CD14-positive monocyte (primary cell): ENCODE measurements around the gene HDAC4. TPM values are rescaled to one million over a fixed set of nuclear protein-coding genes. Genes with fewer than 3 reads are reported as not detected.

ENCODE experiments used
- DNase-seq, 3 donors: peaks; one replicate each; pipeline ENCODE4 v3.0.0-alpha.2; 2011 to 2022
- H2AFZ ChIP-seq: 2 replicates; pipeline ENCODE4 v1.6.0; 2012; ENCODE audit warnings: mild to moderate bottlenecking, low read depth, low read length, inconsistent platforms; ENCODE audit not compliant: insufficient read depth, poor library complexity, severe bottlenecking
- H3K27ac ChIP-seq, 2 donors: 1 replicate in 1 of 2; 2 replicates in 1 of 2; pipeline ENCODE4 v1.5.1; 2012 to 2013; ENCODE audit warnings: low read length in 2 of 2, control low read depth in 1 of 2, inconsistent platforms in 1 of 2, low read depth in 1 of 2, mild to moderate bottlenecking in 1 of 2
- H3K27me3 ChIP-seq, 2 donors: one replicate each; pipeline versions ENCODE4 v1.6.0 to v1.6.1; 2011 to 2013; ENCODE audit warnings: low read length in 2 of 2; ENCODE audit not compliant: control insufficient read depth in 2 of 2, insufficient read depth in 2 of 2
- H3K36me3 ChIP-seq, 2 donors: replicated peaks in 1 of 2; 1 replicate in 1 of 2; 2 replicates in 1 of 2; pipeline versions ENCODE4 v1.5.1 to v1.6.1; 2012 to 2013; ENCODE audit warnings: low read length in 2 of 2, control low read depth in 1 of 2, inconsistent platforms in 1 of 2, mild to moderate bottlenecking in 1 of 2; ENCODE audit not compliant: insufficient read depth in 2 of 2, control insufficient read depth in 1 of 2
- H3K4me1 ChIP-seq, 2 donors: 1 replicate in 1 of 2; 2 replicates in 1 of 2; pipeline versions ENCODE4 v1.5.1 to v1.6.1; 2012 to 2013; ENCODE audit warnings: low read length in 2 of 2, control low read depth in 1 of 2, inconsistent platforms in 1 of 2, mild to moderate bottlenecking in 1 of 2, moderate library complexity in 1 of 2; ENCODE audit not compliant: insufficient read depth in 2 of 2, control insufficient read depth in 1 of 2
- H3K4me2 ChIP-seq: replicated peaks from 2 replicates; pipeline ENCODE3; 2012; ENCODE audit warnings: low read length, moderate library complexity, mild to moderate bottlenecking; ENCODE audit not compliant: poor library complexity, severe bottlenecking; ENCODE audit errors: extremely low read depth
- H3K4me3 ChIP-seq, 3 experiments: fragments of 200-600 bp in 1 of 3; sonication (generic) in 1 of 3; replicated peaks in 1 of 3; 1 replicate in 2 of 3; 2 replicates in 1 of 3; pipeline ENCODE4 v1.5.1; 2011 to 2013; ENCODE audit warnings: low read length in 3 of 3, mild to moderate bottlenecking in 3 of 3, control low read depth in 2 of 3, low read depth in 2 of 3, inconsistent platforms in 1 of 3, moderate library complexity in 1 of 3
- H3K79me2 ChIP-seq: 2 replicates; pipeline ENCODE4 v1.6.0; 2012; ENCODE audit warnings: mild to moderate bottlenecking, control low read depth, inconsistent platforms, low read length, moderate library complexity; ENCODE audit not compliant: insufficient read depth
- H3K9ac ChIP-seq: 2 replicates; pipeline ENCODE4 v1.6.0; 2017; ENCODE audit warnings: low read length, mild to moderate bottlenecking; ENCODE audit not compliant: insufficient read depth, poor library complexity, severe bottlenecking
- H3K9me3 ChIP-seq, 2 donors: replicated peaks in 1 of 2; 1 replicate in 1 of 2; 2 replicates in 1 of 2; pipeline versions ENCODE4 v1.5.1 to v1.6.1; 2012 to 2013; ENCODE audit warnings: low read length in 2 of 2, control low read depth in 1 of 2; ENCODE audit not compliant: control insufficient read depth in 1 of 2, insufficient read depth in 1 of 2
- H4K20me1 ChIP-seq: 2 replicates; pipeline ENCODE4 v1.6.0; 2012; ENCODE audit warnings: mild to moderate bottlenecking, low read length, control low read depth, moderate library complexity; ENCODE audit not compliant: insufficient read depth
- H3K27ac Mint-ChIP-seq, 7 donors: one replicate each; pipeline ENCODE4 v1.8.0; 2020; ENCODE audit warnings: mild to moderate bottlenecking in 7 of 7, mixed read lengths in 7 of 7, moderate library complexity in 6 of 7, inconsistent platforms in 2 of 7
- H3K27me3 Mint-ChIP-seq, 3 donors: one replicate each; pipeline ENCODE4 v1.8.0; 2021 to 2022; ENCODE audit warnings: low read depth in 3 of 3, mild to moderate bottlenecking in 3 of 3, mixed read lengths in 3 of 3, moderate library complexity in 3 of 3, inconsistent platforms in 1 of 3
- H3K36me3 Mint-ChIP-seq, 2 donors: one replicate each; pipeline ENCODE4 v1.8.0; 2020; ENCODE audit warnings: mixed read lengths in 2 of 2, inconsistent platforms in 1 of 2, mild to moderate bottlenecking in 1 of 2
- H3K4me1 Mint-ChIP-seq: one replicate; pipeline ENCODE4 v1.8.0; 2020; ENCODE audit warnings: mild to moderate bottlenecking, mixed read lengths
- H3K4me3 Mint-ChIP-seq, 2 donors: one replicate each; pipeline ENCODE4 v1.8.0; 2020; ENCODE audit warnings: mild to moderate bottlenecking in 2 of 2, mixed read lengths in 2 of 2, moderate library complexity in 1 of 2
- H3K9me3 Mint-ChIP-seq, 7 donors: one replicate each; pipeline ENCODE4 v1.8.0; 2020 to 2022; ENCODE audit warnings: mixed read lengths in 7 of 7, mild to moderate bottlenecking in 6 of 7, moderate library complexity in 6 of 7, inconsistent platforms in 2 of 7
- WGBS: methylation state at CpG from one replicate; pipeline ENCODE4 v1.1.5; 2013; ENCODE audit warnings: missing lambda C conversion rate; ENCODE audit not compliant: insufficient coverage; 5-methylcytosine and 5-hydroxymethylcytosine counted together
- intact Hi-C, 2 donors: fragments of 100-400 bp; cut with micrococcal nuclease; formaldehyde crosslinking; loops; one replicate each; pipeline versions ENCODE4 v1.15.0 to v1.15.1; 2023
- polyA plus RNA-seq, 3 donors: library from polyadenylated mRNA; depleted of rRNA in 1 of 3; unstranded in 2 of 3; stranded (reverse) in 1 of 3; fragments of 300-500 nt in 2 of 3; fragments of >200 nt in 1 of 3; fragmentation: Illumina TruSeq in 2 of 3; gene quantifications; 1 replicate in 2 of 3; 2 replicates in 1 of 3; pipeline ENCODE4 v1.2.3, GENCODE V29; 2012 to 2021
- TF ChIP-seq, protein P1 (sequence below): fragments of 200-600 bp; IDR thresholded peaks from one replicate; pipeline ENCODE4 v1.8.0; 2022; ENCODE audit warnings: antibody characterized with exemption, mild to moderate bottlenecking

HDAC4 gene
- polyA plus RNA-seq, 3 donors, result 3.3 to 23.0 (median 4.5) TPM

DNA sequence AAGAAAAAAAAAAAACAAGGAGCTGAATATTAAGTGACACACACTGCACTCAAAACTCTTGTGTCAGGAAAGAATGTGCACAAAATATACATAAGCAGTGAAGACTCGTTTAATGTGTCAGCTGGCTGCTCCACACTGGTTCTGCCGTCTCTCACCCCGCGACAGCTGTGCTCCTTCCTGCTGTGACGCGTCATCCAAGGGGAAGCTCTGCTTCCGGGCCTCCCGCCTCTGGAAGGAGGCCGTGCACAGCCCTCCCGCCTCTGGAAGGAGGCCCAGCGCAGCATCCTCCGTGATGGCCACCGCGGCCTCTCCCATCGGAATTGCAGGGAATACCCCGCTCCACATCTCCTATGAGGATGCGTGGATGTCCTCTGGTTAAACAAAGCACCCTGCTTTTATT is 151.0 kb downstream of the HDAC4 start:
- Histone ChIP-seq H3K27ac (peak overlapping the region; percentile 38 to 67), H2AFZ (no peak overlapping the region), H3K27me3 (no peaks in the 10 kb centered on the region), H3K79me2 (peaks cover 98% of the 10 kb centered on the region), H3K9me3 (no peaks in the 10 kb centered on the region), H3K4me2 (peak overlapping the region; percentile 21), H3K4me1 (peaks cover 74 to 86% of the 10 kb centered on the region in 2 donors), H4K20me1 (peaks cover 16% of the 10 kb centered on the region), H3K36me3 (peaks cover 20 to 31% of the 10 kb centered on the region in 2 donors), H3K9ac (peak overlapping the region; percentile 2), H3K4me3 (peak overlapping the region in 1 of 3 experiments; percentile 10)
- 21% methylated on average over 17 of the region's 17 CpGs for WGBS
- Mint-ChIP-seq H3K4me1 (peaks cover 94% of the 10 kb centered on the region), H3K27ac (peak overlapping the region; percentile 69 to 89 (median 87)), H3K36me3 (peaks cover 41 to 65% of the 10 kb centered on the region in 2 donors), H3K27me3 (no peaks in the 10 kb centered on the region), H3K9me3 (peaks cover 0 to 3% (median 0%) of the 10 kb centered on the region in 7 donors), H3K4me3 (peak overlapping the region in 1 of 2 donors; percentile 72)
- TF ChIP-seq, protein P1, sequence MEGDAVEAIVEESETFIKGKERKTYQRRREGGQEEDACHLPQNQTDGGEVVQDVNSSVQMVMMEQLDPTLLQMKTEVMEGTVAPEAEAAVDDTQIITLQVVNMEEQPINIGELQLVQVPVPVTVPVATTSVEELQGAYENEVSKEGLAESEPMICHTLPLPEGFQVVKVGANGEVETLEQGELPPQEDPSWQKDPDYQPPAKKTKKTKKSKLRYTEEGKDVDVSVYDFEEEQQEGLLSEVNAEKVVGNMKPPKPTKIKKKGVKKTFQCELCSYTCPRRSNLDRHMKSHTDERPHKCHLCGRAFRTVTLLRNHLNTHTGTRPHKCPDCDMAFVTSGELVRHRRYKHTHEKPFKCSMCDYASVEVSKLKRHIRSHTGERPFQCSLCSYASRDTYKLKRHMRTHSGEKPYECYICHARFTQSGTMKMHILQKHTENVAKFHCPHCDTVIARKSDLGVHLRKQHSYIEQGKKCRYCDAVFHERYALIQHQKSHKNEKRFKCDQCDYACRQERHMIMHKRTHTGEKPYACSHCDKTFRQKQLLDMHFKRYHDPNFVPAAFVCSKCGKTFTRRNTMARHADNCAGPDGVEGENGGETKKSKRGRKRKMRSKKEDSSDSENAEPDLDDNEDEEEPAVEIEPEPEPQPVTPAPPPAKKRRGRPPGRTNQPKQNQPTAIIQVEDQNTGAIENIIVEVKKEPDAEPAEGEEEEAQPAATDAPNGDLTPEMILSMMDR, result no peak
- intact Hi-C loops, result loop anchor here in 1 of 2 donors (10.0 kb wide), 1 partner anchor 215 kb away; no protein-coding TSS in a partner anchor
- DNase-seq, result peak in 2 of 3 donors; percentile 65 to 69

DNA sequence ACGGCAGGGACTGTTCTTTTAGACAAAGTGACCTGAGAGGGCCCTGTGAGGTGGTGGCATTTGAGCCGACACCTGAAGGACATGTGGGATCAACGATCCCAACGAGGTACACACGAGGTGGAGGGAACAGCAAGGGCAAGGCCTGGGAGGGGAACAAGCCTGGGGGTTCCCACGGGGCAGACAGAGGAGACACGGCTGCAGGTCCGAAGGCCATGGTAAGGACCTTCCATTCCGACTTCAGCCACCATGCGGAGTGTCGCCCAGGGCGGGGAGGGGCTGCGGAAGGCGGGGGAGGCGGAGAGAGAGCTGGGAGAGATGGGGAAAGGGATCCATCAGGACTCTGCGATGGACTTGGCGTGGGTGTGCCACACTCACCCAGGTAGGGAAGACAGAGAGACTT is 151.8 kb downstream of the HDAC4 start:
- Histone ChIP-seq H2AFZ (no peak overlapping the region), H3K4me3 (no peak overlapping the region), H3K27me3 (no peaks in the 10 kb centered on the region), H3K4me2 (no peak overlapping the region), H4K20me1 (peaks cover 16% of the 10 kb centered on the region), H3K27ac (peak overlapping the region in 1 of 2 donors; percentile 67), H3K36me3 (peaks cover 20 to 31% of the 10 kb centered on the region in 2 donors), H3K9me3 (no peaks in the 10 kb centered on the region), H3K9ac (no peak overlapping the region), H3K4me1 (peaks cover 75 to 86% of the 10 kb centered on the region in 2 donors), H3K79me2 (peaks cover 98% of the 10 kb centered on the region)
- intact Hi-C loops, result no loop called here
- H3K36me3 Mint-ChIP-seq, result peaks cover 43 to 64% of the 10 kb centered on the region in 2 donors
- H3K27ac Mint-ChIP-seq, result peak overlapping the region in 6 of 7 donors; percentile 69 to 89 (median 80)
- TF ChIP-seq, protein P1, result no peak
- H3K9me3 Mint-ChIP-seq, result peaks cover 0 to 3% (median 0%) of the 10 kb centered on the region in 7 donors
- no peak overlapping the region for H3K4me3 Mint-ChIP-seq
- no peak for DNase-seq
- H3K4me1 Mint-ChIP-seq, result peaks cover 94% of the 10 kb centered on the region
- H3K27me3 Mint-ChIP-seq, result no peaks in the 10 kb centered on the region
- WGBS, result 97% methylated on average over 15 of the region's 17 CpGs
